Measurements from ENCODE around the gene HOXA5. TPM values are rescaled to one million over a fixed set of nuclear protein-coding genes. Genes with fewer than 3 reads are reported as not detected.
A peak's percentile ranks its signal among the peaks of the same experiment; 100 is the strongest.

Gene HOXA5
- total and polyA plus RNA-seq, 11 donors, result 0.07 to 2.8 (median 0.36) TPM; not detected in 7

GRCh38 chr7:27183682-27184336 lies 40.3 kb upstream of the HOXA5 start:
- H3K27ac ChIP-seq, result peak overlapping the region in 1 of 12 donors; percentile 91
- no peak for DNase-seq
- 3 to 4% (median 4%) methylated on average over 30 of the region's 30 CpGs for WGBS, 4 donors
- H3K4me1 ChIP-seq, result peaks cover 4 to 56% (median 36%) of the 10 kb centered on the region in 12 donors
- H3K36me3 ChIP-seq, result no peaks in the 10 kb centered on the region
- peak overlapping the region; percentile 19 to 58 (median 36) for H3K4me3 ChIP-seq
- H3K27me3 ChIP-seq, result peaks cover 84 to 100% (median 100%) of the 10 kb centered on the region in 9 donors
- no peaks in the 10 kb centered on the region for H3K9me3 ChIP-seq
- ATAC-seq, result no peak
- TF ChIP-seq POLR2A (IDR thresholded peaks at IDR 0.05) (no peak), CTCF (IDR thresholded peaks at IDR 0.05) (no peak)
- intact Hi-C loops (cut with DNase I), result no loop called here

- 6 to 10% (median 7%) methylated on average over 24 to 39 of the region's 39 CpGs for WGBS, 4 donors
- Histone ChIP-seq H3K9me3 (no peaks in the 10 kb centered on the region), H3K27me3 (peaks cover 84 to 100% (median 100%) of the 10 kb centered on the region in 9 donors), H3K4me1 (peaks cover under 1 to 48% (median 29%) of the 10 kb centered on the region in 12 donors), H3K27ac (peak overlapping the region in 1 of 12 donors; percentile 91), H3K4me3 (peak overlapping the region in 1 of 12 donors; percentile 19), H3K36me3 (no peaks in the 10 kb centered on the region)
- intact Hi-C loops (cut with DNase I), result no loop called here
- DNase-seq (peak in 1 of 5 donors; percentile 48), ATAC-seq (no peak)
- TF ChIP-seq CTCF (IDR thresholded peaks at IDR 0.05), result no peak
- no peak for TF ChIP-seq POLR2A (IDR thresholded peaks at IDR 0.05)
These were observed 39.6 kb upstream of the HOXA5 start for GRCh38 chr7:27182861-27183681.

GRCh38 chr7:27182285-27182841 lies 38.9 kb upstream of the HOXA5 start:
- Histone ChIP-seq H3K27ac (peak overlapping the region in 1 of 12 donors; percentile 91), H3K4me1 (peaks cover 0 to 41% (median 26%) of the 10 kb centered on the region in 12 donors), H3K36me3 (no peaks in the 10 kb centered on the region), H3K4me3 (no peak overlapping the region), H3K27me3 (peaks cover 85 to 100% (median 100%) of the 10 kb centered on the region in 9 donors), H3K9me3 (no peaks in the 10 kb centered on the region)
- WGBS, 4 donors, result 19 to 25% (median 22%) methylated on average over 3 to 4 of the region's 4 CpGs
- intact Hi-C loops (cut with DNase I), result no loop called here
- DNase-seq (no peak), ATAC-seq (no peak)
- TF ChIP-seq POLR2A (IDR thresholded peaks at IDR 0.05), result no peak
- TF ChIP-seq CTCF (IDR thresholded peaks at IDR 0.05), result no peak

GRCh38 chr7:27181795-27182275 lies 38.4 kb upstream of the HOXA5 start:
- Histone ChIP-seq H3K4me3 (no peak overlapping the region), H3K9me3 (no peaks in the 10 kb centered on the region), H3K27ac (peak overlapping the region in 1 of 12 donors; percentile 91), H3K27me3 (peaks cover 85 to 100% (median 100%) of the 10 kb centered on the region in 9 donors), H3K36me3 (no peaks in the 10 kb centered on the region), H3K4me1 (peaks cover 0 to 40% (median 26%) of the 10 kb centered on the region in 12 donors)
- TF ChIP-seq POLR2A (IDR thresholded peaks at IDR 0.05) (no peak), CTCF (IDR thresholded peaks at IDR 0.05) (no peak)
- ATAC-seq, result no peak
- intact Hi-C loops (cut with DNase I), result no loop called here
- WGBS, 4 donors, result 37 to 57% (median 44%) methylated on average over 3 to 4 of the region's 4 CpGs
- DNase-seq, result no peak

Data from heart left ventricle (tissue), 16 donors.